ENCODE results near the gene KCNT2. TPM values are rescaled to one million over a fixed set of nuclear protein-coding genes. Genes with fewer than 3 reads are reported as not detected.

Gene KCNT2
- total RNA-seq, 2 experiments from 2014 or later = not detected

DNA sequence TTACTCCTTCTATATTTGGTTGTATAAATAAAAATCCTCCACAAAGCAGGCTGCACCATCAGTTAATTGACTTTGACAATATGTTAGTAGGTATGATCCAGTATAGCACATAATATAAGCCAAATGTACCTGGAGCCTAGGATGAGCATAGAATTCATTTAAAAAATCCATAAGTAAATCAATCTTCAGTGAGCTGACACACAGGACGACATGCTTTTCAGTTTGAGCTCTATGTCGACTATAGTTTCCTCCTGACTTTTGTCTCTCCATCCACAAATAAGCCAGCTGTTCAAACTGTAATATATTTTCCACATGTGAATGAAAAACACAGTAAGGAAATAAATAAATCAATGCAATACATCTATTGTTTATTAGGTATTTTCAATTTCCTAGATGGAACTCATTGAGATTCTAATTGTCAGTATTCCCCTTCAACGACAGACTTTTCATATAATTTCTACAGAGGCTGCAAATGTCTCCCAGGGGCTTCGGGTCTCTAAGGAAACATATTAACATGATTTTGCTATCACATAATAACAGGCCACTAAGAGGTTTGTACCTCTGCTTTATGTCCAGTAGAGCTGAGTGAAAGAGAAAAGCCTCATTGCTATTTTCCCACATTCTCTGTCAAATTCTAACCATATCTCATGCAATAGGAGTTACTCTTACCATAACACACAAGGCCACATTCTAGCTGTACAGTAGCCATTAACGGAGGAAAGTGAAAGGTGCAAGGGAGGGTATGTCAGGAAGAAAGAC is 180.1 kb downstream of the KCNT2 start:
- H3K4me1 ChIP-seq (ENCODE audit: insufficient read depth, low read length, poor library complexity, severe bottlenecking) = no peaks in the 10 kb centered on the region
- POLR2A ChIA-PET = interaction anchor here (0.8 to 1.1 kb wide), 2 partner anchors 10 to 18 kb away, joined by 3 read pairs; no protein-coding TSS in a partner anchor

GRCh38 chr1:196425513-196425912 is 182.7 kb downstream of the KCNT2 start:
- Histone ChIP-seq H3K4me1 (ENCODE audit: insufficient read depth, low read length, poor library complexity, severe bottlenecking) (no peaks in the 10 kb centered on the region), H4K20me1 (ENCODE audit: insufficient read depth, low read length) (no peaks in the 10 kb centered on the region), H3K79me2 (ENCODE audit: insufficient read depth, low read depth, low read length) (no peaks in the 10 kb centered on the region), H3K27ac (ENCODE audit: low read depth, low read length, poor library complexity, severe bottlenecking) (no peak overlapping the region), H2AFZ (ENCODE audit: low read length) (no peak overlapping the region), H3K36me3 (ENCODE audit: insufficient read depth, low read length) (no peaks in the 10 kb centered on the region), H3K4me3 (ENCODE audit: low read depth, low read length, poor library complexity, severe bottlenecking) (no peak overlapping the region), H3K9me3 (ENCODE audit: low read length) (no peaks in the 10 kb centered on the region), H3K9me2 (ENCODE audit: insufficient read depth, low read length) (no peaks in the 10 kb centered on the region), H3K4me2 (ENCODE audit: low read length) (no peak overlapping the region)
- ChIA-PET CTCF (ENCODE audit: unreplicated experiment) (no interaction called here), POLR2A (no interaction called here)
- BruUV-seq (replicated peaks) = no TSS peak
- TF ChIP-seq EZH2phosphoT487 (IDR thresholded peaks at IDR 0.05; ENCODE audit: borderline replicate concordance, low read depth, low read length) = no peak
- TF ChIP-seq, protein P1, sequence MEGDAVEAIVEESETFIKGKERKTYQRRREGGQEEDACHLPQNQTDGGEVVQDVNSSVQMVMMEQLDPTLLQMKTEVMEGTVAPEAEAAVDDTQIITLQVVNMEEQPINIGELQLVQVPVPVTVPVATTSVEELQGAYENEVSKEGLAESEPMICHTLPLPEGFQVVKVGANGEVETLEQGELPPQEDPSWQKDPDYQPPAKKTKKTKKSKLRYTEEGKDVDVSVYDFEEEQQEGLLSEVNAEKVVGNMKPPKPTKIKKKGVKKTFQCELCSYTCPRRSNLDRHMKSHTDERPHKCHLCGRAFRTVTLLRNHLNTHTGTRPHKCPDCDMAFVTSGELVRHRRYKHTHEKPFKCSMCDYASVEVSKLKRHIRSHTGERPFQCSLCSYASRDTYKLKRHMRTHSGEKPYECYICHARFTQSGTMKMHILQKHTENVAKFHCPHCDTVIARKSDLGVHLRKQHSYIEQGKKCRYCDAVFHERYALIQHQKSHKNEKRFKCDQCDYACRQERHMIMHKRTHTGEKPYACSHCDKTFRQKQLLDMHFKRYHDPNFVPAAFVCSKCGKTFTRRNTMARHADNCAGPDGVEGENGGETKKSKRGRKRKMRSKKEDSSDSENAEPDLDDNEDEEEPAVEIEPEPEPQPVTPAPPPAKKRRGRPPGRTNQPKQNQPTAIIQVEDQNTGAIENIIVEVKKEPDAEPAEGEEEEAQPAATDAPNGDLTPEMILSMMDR (conservative IDR thresholded peaks at IDR 0.05; ENCODE audit: low read length) = peak; percentile 26; the same call in 1 of the 2 replicates
- intact Hi-C loops (cut with micrococcal nuclease; ENCODE audit: unreplicated experiment) = no loop called here
- no peak for DNase-seq (ENCODE audit: low spot score)

More for the DNA sequence above, 180.1 kb downstream of the KCNT2 start:
- CTCF ChIA-PET (ENCODE audit: unreplicated experiment) = no interaction called here
- Histone ChIP-seq H3K36me3 (ENCODE audit: insufficient read depth, low read length) (no peaks in the 10 kb centered on the region), H3K9me2 (ENCODE audit: insufficient read depth, low read length) (no peaks in the 10 kb centered on the region), H3K9me3 (ENCODE audit: low read length) (no peaks in the 10 kb centered on the region), H4K20me1 (ENCODE audit: insufficient read depth, low read length) (no peaks in the 10 kb centered on the region), H2AFZ (ENCODE audit: low read length) (no peak overlapping the region), H3K4me2 (ENCODE audit: low read length) (no peak overlapping the region), H3K79me2 (ENCODE audit: insufficient read depth, low read depth, low read length) (no peaks in the 10 kb centered on the region), H3K4me3 (ENCODE audit: low read depth, low read length, poor library complexity, severe bottlenecking) (no peak overlapping the region), H3K27ac (ENCODE audit: low read depth, low read length, poor library complexity, severe bottlenecking) (no peak overlapping the region)
- TF ChIP-seq, protein P1 (conservative IDR thresholded peaks at IDR 0.05; ENCODE audit: low read length) = no peak
- TF ChIP-seq EZH2phosphoT487 (IDR thresholded peaks at IDR 0.05; ENCODE audit: borderline replicate concordance, low read depth, low read length) = no peak
- DNase-seq (ENCODE audit: low spot score) = no peak
- BruUV-seq (replicated peaks) = no TSS peak
- intact Hi-C loops (cut with micrococcal nuclease; ENCODE audit: unreplicated experiment) = no loop called here

DNA sequence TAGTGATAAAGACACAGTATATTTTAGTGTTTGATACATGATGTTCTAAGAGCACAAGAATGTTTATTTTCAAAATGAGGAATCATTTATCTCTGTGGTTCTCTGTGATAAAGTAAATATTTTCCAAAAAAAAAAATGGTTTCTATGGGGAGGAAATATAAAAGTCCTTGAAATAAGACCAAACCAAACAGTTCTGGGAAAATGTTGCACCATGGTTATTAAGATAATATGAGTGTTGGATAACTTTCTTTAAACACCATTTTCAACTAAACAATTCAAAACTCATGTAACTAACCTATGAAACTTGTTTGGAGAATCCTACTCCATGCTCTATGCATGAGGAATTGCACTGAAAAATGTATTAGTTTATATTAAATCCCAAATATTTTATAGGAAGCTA is 184.6 kb downstream of the KCNT2 start:
- CTCF ChIA-PET (ENCODE audit: unreplicated experiment) = no interaction called here
- no TSS peak for BruUV-seq (replicated peaks)

More for the DNA sequence above, 184.6 kb downstream of the KCNT2 start:
- no peaks in the 10 kb centered on the region for H3K9me2 ChIP-seq (ENCODE audit: insufficient read depth, low read length)
- TF ChIP-seq, protein P1 (conservative IDR thresholded peaks at IDR 0.05; ENCODE audit: low read length) = no peak
- no peak for TF ChIP-seq EZH2phosphoT487 (IDR thresholded peaks at IDR 0.05; ENCODE audit: borderline replicate concordance, low read depth, low read length)
- no peaks in the 10 kb centered on the region for H3K4me1 ChIP-seq (ENCODE audit: insufficient read depth, low read length, poor library complexity, severe bottlenecking)
- no peaks in the 10 kb centered on the region for H3K36me3 ChIP-seq (ENCODE audit: insufficient read depth, low read length)
- H4K20me1 ChIP-seq (ENCODE audit: insufficient read depth, low read length) = no peaks in the 10 kb centered on the region
- no peak for DNase-seq (ENCODE audit: low spot score)
- no peak overlapping the region for H3K27ac ChIP-seq (ENCODE audit: low read depth, low read length, poor library complexity, severe bottlenecking)
- POLR2A ChIA-PET = interaction anchor here (0.6 kb wide), 2 partner anchors 69 to 215 kb away, joined by 3 to 9 read pairs; no protein-coding TSS in a partner anchor
- no peak overlapping the region for H3K4me2 ChIP-seq (ENCODE audit: low read length)
- H3K9me3 ChIP-seq (ENCODE audit: low read length) = no peaks in the 10 kb centered on the region
- no peaks in the 10 kb centered on the region for H3K79me2 ChIP-seq (ENCODE audit: insufficient read depth, low read depth, low read length)
- no peak overlapping the region for H3K4me3 ChIP-seq (ENCODE audit: low read depth, low read length, poor library complexity, severe bottlenecking)
- H2AFZ ChIP-seq (ENCODE audit: low read length) = no peak overlapping the region
- intact Hi-C loops (cut with micrococcal nuclease; ENCODE audit: unreplicated experiment) = no loop called here
